ENCODE measurements around the gene BLACAT1.

Gene BLACAT1
- 0.26 to 0.84 reads per million in 2 experiments for total RNA-seq

DNA sequence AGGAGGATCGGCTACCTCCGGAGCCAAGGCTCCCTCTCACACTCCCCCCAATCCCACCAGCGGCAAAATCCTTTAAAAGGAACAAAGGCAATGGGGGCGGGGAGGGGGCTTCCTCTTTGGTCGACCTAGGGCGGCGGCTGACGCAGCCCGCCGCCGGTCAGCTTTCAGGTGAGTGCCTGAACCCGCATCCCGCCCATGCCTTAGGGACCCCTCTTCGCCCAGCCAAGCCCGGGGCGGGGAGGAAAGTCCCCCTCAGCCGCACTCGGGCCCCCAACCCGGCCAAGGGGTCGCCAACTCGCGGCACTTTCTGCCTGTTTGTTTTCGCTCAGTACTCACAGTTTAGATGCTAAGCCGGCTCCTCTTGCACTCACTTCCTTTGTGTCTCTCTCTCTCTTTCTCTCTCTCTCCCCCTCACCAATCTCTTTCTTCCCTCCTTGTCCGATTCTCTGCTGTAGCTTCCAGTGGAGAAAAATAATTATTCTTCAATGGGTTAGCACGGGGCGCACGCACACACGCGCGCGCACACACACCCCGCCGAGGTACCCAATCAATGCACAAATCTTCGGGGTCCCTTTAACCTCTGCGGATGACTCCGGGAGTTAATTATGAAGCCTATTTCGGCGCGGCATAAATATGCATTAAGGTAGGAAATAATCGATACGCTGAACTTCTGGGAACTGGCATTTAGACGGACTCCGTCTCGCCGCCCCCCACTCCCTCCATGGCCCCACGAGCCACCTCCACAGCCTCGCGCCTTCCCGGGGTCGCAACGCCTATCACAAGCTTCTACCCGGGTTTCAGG is at the start of gene BLACAT1:
Gene BLACAT1, minus strand, starts transcription at position 465 of the 802 bp plus-strand sequence.
- no peak for DNase-seq (ENCODE audit: low read depth)

DNA sequence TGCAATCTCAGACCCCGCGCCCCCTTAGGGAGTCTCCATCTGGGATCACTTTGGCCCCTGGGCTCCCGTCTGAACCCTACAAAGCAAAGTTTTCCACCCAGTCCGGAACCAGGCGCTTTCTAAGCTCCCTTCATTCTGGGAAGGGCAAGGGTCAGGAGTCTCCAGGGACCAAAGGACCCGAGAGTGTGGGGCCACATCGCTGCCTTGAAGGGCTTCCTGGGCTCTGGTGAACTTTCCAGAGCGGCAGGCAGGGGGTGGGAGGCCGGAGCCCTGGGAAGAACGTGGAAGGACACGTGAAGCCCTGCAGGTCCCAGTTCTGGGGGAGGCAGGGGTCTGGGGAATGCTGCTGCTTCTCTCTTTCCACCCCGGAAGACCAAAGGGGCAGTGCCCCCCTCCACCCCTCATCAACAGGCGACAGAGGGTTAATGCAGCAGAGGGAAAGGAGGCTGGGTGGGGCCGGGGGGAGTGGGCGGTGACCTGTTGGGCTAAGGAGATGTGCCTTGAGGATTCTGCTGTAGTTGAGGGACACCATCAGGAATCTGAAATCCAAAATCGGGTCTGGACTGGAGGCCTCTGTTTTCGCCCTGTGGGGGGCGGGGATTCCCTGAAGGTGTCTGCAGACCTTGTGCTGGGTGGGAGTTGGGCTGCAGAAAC is 49.4 kb upstream of the BLACAT1 start:
- no peak for DNase-seq (ENCODE audit: low read depth)

DNA sequence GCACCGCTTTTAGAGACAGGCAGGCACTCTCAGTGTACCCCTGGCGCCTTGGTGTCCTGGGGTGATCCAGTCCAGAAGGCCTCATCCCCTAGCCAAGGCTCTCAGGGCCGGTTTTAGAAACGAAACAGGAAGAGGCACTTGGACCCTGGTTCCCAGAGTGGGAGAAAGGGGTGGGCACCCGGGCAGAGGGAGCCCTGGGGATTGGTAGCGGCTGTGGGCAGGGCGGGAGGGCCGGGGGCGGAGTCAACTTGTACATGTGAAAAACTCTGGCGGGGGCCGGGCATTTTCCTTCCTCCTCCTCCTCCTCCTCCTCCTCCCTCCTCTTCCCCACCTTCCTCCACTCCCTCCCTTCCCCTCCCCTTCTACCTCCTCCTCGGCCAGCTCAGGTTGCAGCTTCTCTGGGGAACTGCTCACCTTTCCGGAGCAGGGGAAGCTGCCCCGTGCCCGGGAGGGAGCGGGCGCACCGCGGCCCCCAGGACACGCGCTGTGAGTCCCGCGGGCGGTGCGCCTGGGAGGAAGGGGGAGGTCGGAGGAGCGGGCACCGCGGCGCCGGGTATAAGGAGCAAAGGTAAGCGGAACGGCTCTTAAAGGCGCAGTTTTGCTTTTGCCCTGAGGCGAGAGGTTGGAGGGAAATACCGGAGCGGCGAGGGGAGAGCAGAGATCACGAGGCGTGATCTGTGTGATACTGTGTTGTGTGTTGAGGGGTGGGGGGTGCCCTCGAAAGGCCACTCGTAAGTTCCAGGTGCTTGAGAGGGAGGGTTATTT is 48.6 kb upstream of the BLACAT1 start, which contains the start of gene CDK18:
Gene CDK18, plus strand, starts transcription at position 359 of the 765 bp plus-strand sequence. CDS start 18,499 bp downstream, outside the sequence.
- DNase-seq (ENCODE audit: low read depth): no peak

DNA sequence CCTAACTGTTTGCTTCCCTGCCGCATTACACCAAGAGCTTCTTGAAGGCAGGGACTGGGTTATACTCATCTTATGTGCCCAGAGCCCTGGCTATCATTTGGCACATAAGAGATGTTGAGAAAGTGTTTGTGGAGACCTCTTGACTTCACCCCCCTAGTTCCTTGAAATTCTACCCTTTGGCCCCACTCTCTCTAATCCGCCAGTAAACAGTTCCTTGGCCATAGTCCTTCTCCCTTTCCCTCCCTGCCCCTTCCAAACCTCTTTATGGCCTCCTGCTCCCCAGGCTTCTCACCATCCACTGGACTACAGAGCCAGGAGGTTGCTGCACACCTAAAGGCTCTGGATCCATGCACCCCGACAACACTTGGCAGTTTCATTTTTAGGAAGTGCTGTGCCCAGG is 47.1 kb upstream of the BLACAT1 start:
- DNase-seq (ENCODE audit: low read depth): no peak

DNA sequence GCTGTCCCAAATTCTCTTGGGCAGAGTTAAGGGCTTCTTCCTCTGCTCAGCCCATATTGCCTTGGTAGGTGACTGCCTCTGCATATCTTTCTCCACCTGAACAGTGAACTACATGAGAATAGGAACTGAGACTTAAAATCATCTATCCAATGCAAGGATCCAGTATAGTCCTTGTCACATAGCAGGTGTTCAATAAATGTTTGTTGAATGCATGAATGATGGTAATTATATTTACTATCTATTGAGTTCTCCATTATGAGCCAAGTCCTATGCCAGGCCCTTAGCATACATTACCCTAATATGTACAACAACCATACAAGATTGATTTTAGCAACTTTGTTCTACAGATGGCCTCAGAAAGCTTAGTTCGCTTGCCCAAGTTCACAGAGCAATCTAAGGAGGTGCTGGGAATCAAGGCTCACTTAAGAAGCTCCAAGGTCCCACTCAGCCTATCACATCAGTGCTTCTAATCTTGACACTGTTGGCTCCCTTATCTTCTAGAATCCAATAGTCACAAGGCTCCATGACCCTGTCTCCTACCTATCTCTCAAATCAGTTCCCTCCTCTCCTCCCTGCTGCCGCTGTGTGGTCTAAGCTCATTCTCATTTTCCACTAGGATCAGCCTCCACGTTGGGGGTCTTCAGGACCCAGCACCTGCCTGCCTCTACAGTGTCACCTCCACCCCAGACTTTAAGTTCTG is 46.4 kb upstream of the BLACAT1 start:
- no peak for DNase-seq (ENCODE audit: low read depth)

DNA sequence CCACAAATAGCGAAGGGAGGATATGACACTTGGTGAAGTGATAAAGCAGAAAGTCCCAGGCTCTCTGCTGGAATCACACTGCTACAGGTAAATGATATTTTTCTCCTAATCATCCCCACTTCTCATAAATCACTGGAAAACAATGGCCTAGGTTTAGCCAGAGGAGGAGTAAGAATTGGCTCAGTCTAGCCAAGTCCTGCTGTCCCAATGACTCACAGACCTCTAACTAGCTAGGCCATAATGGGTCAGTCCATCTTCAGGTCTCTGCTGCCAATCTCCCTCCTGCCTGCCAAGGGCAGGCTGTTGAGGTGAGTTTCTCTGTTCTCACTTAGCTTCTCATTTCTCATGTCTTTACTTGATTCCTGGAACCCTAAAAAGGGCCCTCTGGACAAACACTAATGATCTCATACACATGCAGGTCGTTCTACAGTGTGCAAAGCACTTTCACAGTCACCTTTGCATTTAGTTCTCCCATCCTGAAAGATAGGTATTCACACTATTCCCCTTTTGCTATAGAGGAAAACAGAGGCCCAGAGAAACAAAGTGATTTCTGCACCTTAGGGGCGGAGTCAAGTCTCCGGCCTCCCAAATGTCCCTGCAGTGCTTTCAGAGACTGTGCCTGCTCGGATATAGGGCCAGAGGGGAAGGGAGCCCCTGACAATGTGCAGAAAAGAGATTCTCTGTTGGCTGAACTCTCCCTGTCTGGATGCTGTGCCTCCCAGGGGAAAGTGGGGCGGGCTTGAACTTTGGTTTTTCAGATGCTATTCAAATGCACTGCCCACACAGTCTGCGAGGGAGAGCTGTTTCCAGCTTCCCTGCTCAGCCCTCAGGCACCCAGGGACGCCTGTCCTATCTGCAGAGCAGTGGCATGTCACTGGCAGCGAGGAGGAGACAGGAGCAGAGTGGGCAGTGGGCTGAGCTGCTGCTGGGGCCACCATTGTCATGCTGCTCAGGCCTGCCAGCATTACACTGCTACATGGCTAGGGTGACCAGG is 44.7 kb upstream of the BLACAT1 start:
- DNase-seq (ENCODE audit: low read depth): no peak

DNA sequence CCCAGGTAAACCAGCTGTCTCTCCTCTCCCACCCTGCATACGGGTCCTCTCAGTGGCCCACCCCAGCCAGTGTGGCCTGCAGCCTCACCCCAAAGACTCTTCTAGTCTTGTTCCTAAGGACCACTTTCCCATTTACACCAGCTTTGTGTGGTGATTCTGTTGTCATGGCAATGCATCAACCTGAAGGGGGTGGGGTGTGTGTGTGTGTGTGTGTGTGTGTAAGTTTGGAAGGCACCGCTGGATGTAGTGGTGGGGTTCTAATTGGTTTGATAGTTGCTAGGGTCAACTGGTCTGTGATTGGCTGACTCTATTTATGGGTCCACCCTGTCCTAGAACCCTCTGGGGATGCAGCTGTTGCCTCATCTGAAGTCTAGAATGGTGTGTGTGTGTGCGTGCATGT is 43.9 kb upstream of the BLACAT1 start:
- no peak for DNase-seq (ENCODE audit: low read depth)

DNA sequence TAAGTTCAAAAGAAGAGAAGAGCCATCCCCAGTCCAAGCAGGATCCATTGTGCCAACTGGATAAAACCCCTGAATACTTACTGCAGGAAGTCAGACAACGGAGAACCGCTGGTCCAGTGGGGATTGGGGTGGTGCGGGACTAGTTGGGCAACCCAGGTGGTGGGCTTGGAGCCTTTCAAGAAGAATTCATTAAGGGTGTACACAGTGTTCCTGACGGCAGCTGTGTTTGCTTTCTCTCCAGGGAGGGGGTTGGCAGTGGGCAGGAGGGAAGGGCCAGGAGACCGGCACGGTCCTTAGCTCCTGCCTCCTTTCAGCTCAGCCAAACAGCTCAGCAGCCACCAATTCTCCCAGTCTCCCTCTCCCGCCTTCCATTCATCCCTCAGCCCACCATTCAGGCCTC is 41.5 kb upstream of the BLACAT1 start:
- DNase-seq (ENCODE audit: low read depth): no peak

DNA sequence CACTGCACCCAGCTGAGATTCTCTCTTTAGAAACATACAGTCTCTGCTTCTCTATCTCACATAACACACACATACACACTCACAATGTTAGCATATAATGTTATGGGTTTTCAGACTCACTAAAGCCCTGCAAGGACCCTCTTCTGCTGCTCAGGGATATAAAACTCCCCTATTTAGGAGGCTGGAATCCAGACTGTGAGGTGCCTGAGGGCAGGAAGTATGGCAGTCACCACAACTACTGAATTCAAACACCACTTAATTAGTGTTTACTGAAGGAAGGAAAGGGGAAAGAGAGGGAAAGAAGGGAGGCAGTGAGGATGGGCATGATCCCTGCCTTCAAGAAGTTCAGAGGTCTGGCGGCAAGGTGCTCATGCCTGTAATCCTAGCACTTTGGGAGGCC is 40.8 kb upstream of the BLACAT1 start:
- DNase-seq (ENCODE audit: low read depth): no peak

DNA sequence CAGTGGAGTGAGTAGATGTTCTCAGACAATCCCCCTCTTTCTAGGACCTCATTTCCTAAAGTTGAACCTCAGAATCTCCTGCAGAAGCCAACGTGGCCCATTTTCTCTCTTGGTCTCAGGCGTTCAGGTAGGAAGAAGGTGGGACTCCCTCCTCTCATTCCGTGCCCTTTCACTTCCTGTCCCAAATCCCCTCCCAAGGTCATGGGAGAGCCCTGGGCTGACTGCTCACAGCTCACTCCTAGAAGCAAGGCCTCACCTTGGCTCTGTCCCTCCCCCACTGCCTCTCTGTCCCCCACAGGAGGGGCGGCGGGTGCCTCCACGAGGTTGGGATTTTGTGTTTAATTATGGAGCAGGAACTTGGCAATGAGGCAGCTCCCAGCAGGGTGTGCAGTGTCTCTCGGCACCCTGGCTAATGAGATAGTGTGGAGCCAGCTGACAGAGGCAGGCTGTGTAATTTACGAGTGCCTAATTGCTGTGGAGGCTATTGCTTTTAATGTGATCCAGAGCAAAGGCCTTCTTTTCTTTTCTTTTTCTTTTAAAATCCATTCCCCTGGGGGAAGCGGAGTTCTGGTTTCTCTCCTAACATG is 39.5 kb upstream of the BLACAT1 start:
- DNase-seq (ENCODE audit: low read depth): no peak

DNA sequence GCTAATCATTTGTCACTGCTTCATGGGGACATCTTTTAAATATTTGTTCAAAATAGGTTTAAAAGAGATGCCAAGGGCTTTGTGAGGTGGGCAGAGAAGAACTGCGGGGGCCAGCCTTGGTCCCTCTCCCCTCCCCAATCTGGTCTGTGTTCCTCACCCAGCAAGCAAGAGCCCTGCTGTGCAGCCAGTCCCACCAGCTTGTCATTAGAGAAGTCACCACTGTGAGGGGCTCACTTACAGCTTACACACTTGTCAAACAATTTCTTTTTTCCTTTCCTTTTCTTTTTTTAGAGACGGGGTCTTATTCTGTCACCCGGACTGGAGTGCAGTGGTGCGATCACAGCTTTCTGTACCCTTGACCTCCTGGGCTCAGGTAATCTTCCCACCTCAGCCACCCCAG is 38.3 kb upstream of the BLACAT1 start:
- no peak for DNase-seq (ENCODE audit: low read depth)

DNA sequence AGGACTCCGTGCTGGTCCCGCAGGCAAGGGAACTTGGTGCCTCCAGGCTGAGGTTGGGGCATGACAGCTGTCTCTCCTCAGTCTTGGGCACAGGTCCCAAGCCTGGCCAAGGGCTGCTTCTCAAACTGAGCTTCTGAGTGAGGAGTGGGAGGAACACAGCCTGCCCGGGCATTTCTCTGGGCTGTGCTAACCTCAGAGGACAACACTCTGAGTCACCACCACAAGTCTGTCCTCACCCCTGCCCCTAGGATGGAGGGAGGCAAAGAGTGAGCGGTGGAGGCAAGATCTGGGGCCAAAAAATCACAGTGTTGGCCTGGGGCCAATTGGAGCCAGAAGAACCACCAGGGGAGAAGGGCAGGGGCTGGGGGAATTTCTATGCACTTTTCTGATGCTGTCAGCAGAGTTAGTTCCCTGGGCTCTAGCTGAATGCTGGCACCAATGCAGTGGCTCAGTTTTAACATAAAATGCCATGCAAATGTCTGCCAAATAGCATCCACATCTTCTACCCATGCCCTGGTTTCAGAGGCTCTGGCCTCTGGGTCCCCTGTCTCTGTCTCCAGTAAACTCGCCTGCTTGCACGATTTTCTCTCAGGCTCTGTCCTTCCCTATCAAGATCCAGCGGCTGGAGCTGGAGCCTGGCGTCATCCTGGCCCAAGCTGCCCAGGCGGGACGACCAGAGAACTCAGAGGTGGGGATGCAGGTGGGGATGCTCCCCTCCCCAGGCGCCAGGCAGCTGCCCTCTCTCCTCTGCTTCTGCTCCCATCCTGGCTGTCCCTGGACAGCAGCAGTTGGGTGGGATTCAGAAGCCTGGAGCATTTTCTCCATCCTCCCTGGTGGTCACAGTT is 37.6 kb upstream of the BLACAT1 start:
- no peak for DNase-seq (ENCODE audit: low read depth)

DNA sequence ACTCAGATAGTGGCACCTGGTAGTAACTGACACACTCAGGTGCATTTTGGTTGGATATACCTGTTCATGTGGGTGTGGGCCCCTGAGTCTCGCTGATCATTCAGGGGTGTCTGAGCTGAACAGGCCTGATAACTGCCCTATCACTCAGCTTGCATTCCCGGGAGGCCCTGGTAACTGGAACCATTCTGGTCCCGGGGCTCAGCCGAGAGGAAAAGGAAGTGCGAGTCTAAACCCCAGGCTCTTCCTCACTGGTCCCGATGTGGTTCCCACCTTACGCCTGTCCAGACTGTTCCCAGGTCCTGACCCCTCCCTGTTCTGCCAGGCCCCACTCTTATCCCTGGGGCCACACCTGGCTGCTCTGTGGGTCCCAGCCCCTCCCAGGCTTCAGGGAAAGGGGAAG is 36.9 kb upstream of the BLACAT1 start:
- DNase-seq (ENCODE audit: low read depth): no peak

DNA sequence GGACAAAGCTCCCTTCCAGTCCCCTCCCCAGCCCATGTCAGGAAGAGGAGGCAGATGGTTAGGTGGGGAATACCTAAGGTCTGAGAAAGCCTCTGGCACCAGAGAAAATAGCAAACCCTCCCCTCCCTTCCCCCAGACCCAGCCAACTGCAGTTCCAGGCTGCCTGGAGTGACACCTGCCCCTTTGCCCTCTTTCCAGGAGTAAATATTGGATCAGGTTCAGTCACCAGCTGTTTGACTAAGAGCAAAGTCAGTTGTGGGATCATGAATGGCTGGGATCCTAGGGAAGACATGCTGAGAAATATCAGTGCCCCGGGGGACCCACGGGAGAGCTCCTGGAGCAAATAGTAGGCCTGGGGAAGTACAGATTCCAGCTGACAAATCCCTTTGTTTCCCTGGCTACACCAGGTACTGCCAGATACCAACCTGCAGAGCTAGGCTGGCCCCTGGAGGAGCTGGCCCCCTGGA is 36.4 kb upstream of the BLACAT1 start:
- no peak for DNase-seq (ENCODE audit: low read depth)

DNA sequence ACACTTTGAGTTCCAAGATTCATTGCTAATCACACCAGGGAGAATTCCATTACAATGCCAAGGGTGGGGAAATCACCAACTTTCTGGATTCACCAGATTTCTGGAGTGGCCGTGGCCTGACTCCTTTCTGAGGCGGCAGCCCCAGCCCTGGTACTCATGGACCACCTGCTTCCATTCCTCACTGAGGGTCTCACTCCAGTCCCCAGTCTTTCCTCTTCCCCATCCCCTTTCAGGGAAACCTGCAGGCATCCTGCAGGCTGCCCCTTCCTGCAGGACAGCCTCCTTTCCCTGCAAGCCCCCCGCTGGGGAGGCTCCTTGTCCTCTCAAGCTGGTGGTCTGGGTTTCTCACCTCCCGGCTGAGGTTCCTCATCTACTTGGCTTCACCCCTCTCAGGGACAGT is 35.9 kb upstream of the BLACAT1 start:
- no peak for DNase-seq (ENCODE audit: low read depth)

DNA sequence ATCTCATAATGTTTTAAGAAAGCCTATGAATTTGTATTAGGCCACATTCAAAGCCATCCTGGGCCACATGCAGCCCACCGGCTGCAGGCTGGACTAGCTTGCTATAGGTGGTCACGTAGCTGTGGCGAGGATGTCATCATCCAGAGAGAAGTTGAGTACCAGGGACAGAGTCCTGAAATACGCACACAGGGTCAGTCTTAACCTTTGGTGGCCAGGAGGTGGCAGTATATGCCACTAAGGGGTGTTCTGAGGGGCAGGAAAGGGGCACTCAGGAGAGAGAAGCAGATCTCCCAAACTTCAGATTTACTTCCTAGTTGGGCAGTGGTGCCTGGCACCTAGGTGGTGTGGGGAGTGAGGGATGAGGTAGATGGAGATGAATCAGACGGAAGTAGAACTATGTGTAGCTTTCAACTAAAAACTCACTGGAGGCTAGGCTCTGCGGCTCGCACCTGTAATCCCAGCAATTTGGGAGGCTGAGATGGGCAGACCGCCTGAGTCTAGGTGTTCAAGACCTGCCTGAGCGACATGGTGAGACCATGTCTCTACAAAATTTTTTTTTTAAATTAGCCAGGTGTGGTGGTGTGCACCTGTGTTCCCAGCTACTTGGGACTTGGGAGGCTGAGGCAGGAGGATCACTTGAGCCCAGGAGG is 32.4 kb upstream of the BLACAT1 start:
- DNase-seq (ENCODE audit: low read depth): peak; percentile 10

DNA sequence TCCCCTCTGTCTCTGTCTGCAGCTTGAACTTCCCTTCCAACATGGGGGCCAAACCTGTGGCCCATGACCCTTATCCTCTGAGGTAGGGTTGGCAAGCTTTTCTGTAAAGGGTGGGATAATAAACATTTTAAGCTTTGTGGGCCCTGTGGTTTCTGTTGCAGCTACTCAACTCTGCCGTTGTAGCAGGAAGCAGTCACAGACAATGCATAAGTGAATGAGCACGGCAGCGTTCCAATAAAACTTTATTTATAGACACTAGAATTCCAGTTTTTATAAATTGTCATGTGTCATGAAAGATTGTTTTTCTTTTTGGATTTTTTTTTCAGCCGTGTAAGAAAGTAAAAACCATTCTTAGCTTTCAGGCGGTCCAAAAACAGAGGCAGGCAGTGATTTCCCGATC is 30.4 kb upstream of the BLACAT1 start:
- DNase-seq (ENCODE audit: low read depth): no peak
